ENCODE results near the gene TRAK1.
A peak's percentile ranks its signal among the peaks of the same experiment; 100 is the strongest.

TRAK1 gene

GRCh38 chr3:42254566-42254965, 163.4 kb downstream of the TRAK1 start:
- Mint-ChIP-seq H3K4me1 (peaks cover 3% of the 10 kb centered on the region), H3K27ac (no peak overlapping the region)
- CTCF ChIA-PET = interaction anchor here (1.1 kb wide), 2 partner anchors 187 to 189 kb away, joined by 3 read pairs; no protein-coding TSS in a partner anchor

GRCh38 chr3:42256135-42256819, 165.1 kb downstream of the TRAK1 start:
- Mint-ChIP-seq H3K4me3 (no peak overlapping the region), H3K36me3 (no peaks in the 10 kb centered on the region), H3K4me1 (peaks cover 3% of the 10 kb centered on the region), H3K9me3 (no peaks in the 10 kb centered on the region), H3K27me3 (peaks cover 55% of the 10 kb centered on the region), H3K27ac (no peak overlapping the region)
- CTCF ChIA-PET = interaction anchor here (1.2 kb wide), 1 partner anchor 9 kb away, joined by 3 read pairs; no protein-coding TSS in a partner anchor
- DNase-seq = no peak

More at GRCh38 chr3:42254566-42254965, 163.4 kb downstream of the TRAK1 start:
- H3K36me3 Mint-ChIP-seq = no peaks in the 10 kb centered on the region
- H3K27me3 Mint-ChIP-seq = peaks cover 43% of the 10 kb centered on the region
- DNase-seq = no peak
- H3K4me3 Mint-ChIP-seq = no peak overlapping the region
- H3K9me3 Mint-ChIP-seq = no peaks in the 10 kb centered on the region

- no peaks in the 10 kb centered on the region for H3K9me3 Mint-ChIP-seq
- DNase-seq = no peak
Observed at GRCh38 chr3:42257007-42257406, 165.8 kb downstream of the TRAK1 start.

GRCh38 chr3:42262525-42262924, 171.4 kb downstream of the TRAK1 start:
- peaks cover 83% of the 10 kb centered on the region for H3K27me3 Mint-ChIP-seq
- DNase-seq = no peak
- CTCF ChIA-PET = interaction anchor here (0.9 kb wide), 1 partner anchor 13 kb away, joined by 3 read pairs; no protein-coding TSS in a partner anchor
- H3K36me3 Mint-ChIP-seq = no peaks in the 10 kb centered on the region
- H3K4me1 Mint-ChIP-seq = peaks cover 5% of the 10 kb centered on the region
- no peak overlapping the region for H3K27ac Mint-ChIP-seq
- H3K9me3 Mint-ChIP-seq = no peaks in the 10 kb centered on the region
- H3K4me3 Mint-ChIP-seq = no peak overlapping the region

More at GRCh38 chr3:42257007-42257406, 165.8 kb downstream of the TRAK1 start:
- Mint-ChIP-seq H3K27me3 (peaks cover 59% of the 10 kb centered on the region), H3K4me1 (peaks cover 3% of the 10 kb centered on the region), H3K4me3 (no peak overlapping the region), H3K36me3 (no peaks in the 10 kb centered on the region), H3K27ac (no peak overlapping the region)
- CTCF ChIA-PET = no interaction called here

- H3K27ac Mint-ChIP-seq = no peak overlapping the region
- H3K4me1 Mint-ChIP-seq = peaks cover 5% of the 10 kb centered on the region
- H3K9me3 Mint-ChIP-seq = no peaks in the 10 kb centered on the region
- CTCF ChIA-PET = interaction anchor here (0.6 kb wide), 1 partner anchor 179 kb away, joined by 3 read pairs; no protein-coding TSS in a partner anchor
- DNase-seq = no peak
- no peaks in the 10 kb centered on the region for H3K36me3 Mint-ChIP-seq
- no peak overlapping the region for H3K4me3 Mint-ChIP-seq
- peaks cover 86% of the 10 kb centered on the region for H3K27me3 Mint-ChIP-seq
Observed at GRCh38 chr3:42263354-42264346, 172.5 kb downstream of the TRAK1 start.

GRCh38 chr3:42264399-42265058, 173.4 kb downstream of the TRAK1 start:
- DNase-seq = peak; percentile 24
- Mint-ChIP-seq H3K27me3 (peaks cover 91% of the 10 kb centered on the region), H3K27ac (no peak overlapping the region), H3K36me3 (no peaks in the 10 kb centered on the region), H3K4me3 (no peak overlapping the region), H3K9me3 (no peaks in the 10 kb centered on the region), H3K4me1 (peaks cover 5% of the 10 kb centered on the region)
- CTCF ChIA-PET = interaction anchor here (0.6 to 1.0 kb wide), 2 partner anchors 179 to 181 kb away, joined by 3 read pairs; no protein-coding TSS in a partner anchor

- CTCF ChIA-PET = interaction anchor here (1.0 kb wide), 1 partner anchor 180 kb away, joined by 3 read pairs; no protein-coding TSS in a partner anchor
- no peaks in the 10 kb centered on the region for H3K36me3 Mint-ChIP-seq
- peaks cover 88% of the 10 kb centered on the region for H3K27me3 Mint-ChIP-seq
- no peaks in the 10 kb centered on the region for H3K9me3 Mint-ChIP-seq
- DNase-seq = no peak
- no peak overlapping the region for H3K27ac Mint-ChIP-seq
- H3K4me3 Mint-ChIP-seq = no peak overlapping the region
- H3K4me1 Mint-ChIP-seq = peaks cover 5% of the 10 kb centered on the region
Observed at GRCh38 chr3:42265059-42265991, 174.2 kb downstream of the TRAK1 start.

- Mint-ChIP-seq H3K4me1 (peaks cover 5% of the 10 kb centered on the region), H3K27ac (no peak within 1 kb of the TSS), H3K9me3 (no peaks in the 10 kb centered on the region), H3K36me3 (no peaks in the 10 kb centered on the region), H3K27me3 (peaks cover 89% of the 10 kb centered on the region), H3K4me3 (no peak within 1 kb of the TSS)
- CTCF ChIA-PET = no interaction called here
- DNase-seq = no peak
Observed at GRCh38 chr3:42266085-42266484, 174.9 kb downstream of the TRAK1 start, which contains the start of gene CCK. Gene CCK (minus strand): TSS chr3:42266185. CDS start chr3:42263630, 2,555 bp downstream.

- H3K36me3 Mint-ChIP-seq = no peaks in the 10 kb centered on the region
- H3K9me3 Mint-ChIP-seq = peaks cover 1% of the 10 kb centered on the region
- DNase-seq = no peak
- no peak overlapping the region for H3K4me3 Mint-ChIP-seq
- H3K4me1 Mint-ChIP-seq = peaks cover 5% of the 10 kb centered on the region
- peaks cover 72% of the 10 kb centered on the region for H3K27me3 Mint-ChIP-seq
- H3K27ac Mint-ChIP-seq = peak overlapping the region; percentile 34
- CTCF ChIA-PET = interaction anchor here (1.0 to 1.1 kb wide), 2 partner anchors 20 to 233 kb away, joined by 3 read pairs; no protein-coding TSS in a partner anchor
Observed at GRCh38 chr3:42267878-42268277, 176.7 kb downstream of the TRAK1 start.

- Mint-ChIP-seq H3K27me3 (peaks cover 54% of the 10 kb centered on the region), H3K27ac (no peak overlapping the region), H3K36me3 (no peaks in the 10 kb centered on the region), H3K4me1 (no peaks in the 10 kb centered on the region), H3K9me3 (peaks cover 1% of the 10 kb centered on the region), H3K4me3 (no peak overlapping the region)
- DNase-seq = no peak
- CTCF ChIA-PET = interaction anchor here (1.0 kb wide), 1 partner anchor 174 kb away, joined by 4 read pairs; no protein-coding TSS in a partner anchor
Observed at GRCh38 chr3:42269647-42270046, 178.5 kb downstream of the TRAK1 start.

GRCh38 chr3:42270561-42270960, 179.4 kb downstream of the TRAK1 start:
- Mint-ChIP-seq H3K27ac (no peak overlapping the region), H3K9me3 (peaks cover 1% of the 10 kb centered on the region), H3K27me3 (peaks cover 45% of the 10 kb centered on the region), H3K4me1 (no peaks in the 10 kb centered on the region), H3K36me3 (no peaks in the 10 kb centered on the region), H3K4me3 (no peak overlapping the region)
- CTCF ChIA-PET = interaction anchor here (1.0 kb wide), 1 partner anchor 173 kb away, joined by 4 read pairs; no protein-coding TSS in a partner anchor
- no peak for DNase-seq

- Mint-ChIP-seq H3K36me3 (no peaks in the 10 kb centered on the region), H3K27ac (no peak overlapping the region), H3K4me1 (no peaks in the 10 kb centered on the region), H3K27me3 (peaks cover 37% of the 10 kb centered on the region), H3K4me3 (no peak overlapping the region), H3K9me3 (peaks cover 1% of the 10 kb centered on the region)
- CTCF ChIA-PET = interaction anchor here (0.6 kb wide), 1 partner anchor 10 kb away, joined by 3 read pairs; no protein-coding TSS in a partner anchor
- DNase-seq = no peak
Observed at GRCh38 chr3:42271786-42272185, 180.6 kb downstream of the TRAK1 start.

GRCh38 chr3:42273361-42273760, 182.2 kb downstream of the TRAK1 start:
- Mint-ChIP-seq H3K4me3 (no peak overlapping the region), H3K9me3 (peaks cover 1% of the 10 kb centered on the region), H3K27me3 (peaks cover 23% of the 10 kb centered on the region), H3K36me3 (no peaks in the 10 kb centered on the region), H3K4me1 (no peaks in the 10 kb centered on the region), H3K27ac (no peak overlapping the region)
- no peak for DNase-seq
- CTCF ChIA-PET = interaction anchor here (1.0 kb wide), 1 partner anchor 82 kb away, joined by 3 read pairs; no protein-coding TSS in a partner anchor

Data from activated naive CD4-positive, alpha-beta T cell treated with anti-CD3 and anti-CD28 coated beads, Interleukin-2, amount 10 ng/mL, durations not matched to agents 7 days and 5 days (primary cell).